Retinal pigment epithelial cell (primary cell): ENCODE measurements around the gene NOL9.
"Not testable (repeated sequence)": the region's sequence is repeated elsewhere in the genome, so short reads cannot be mapped to it uniquely, and the experiment has no call there.

ENCODE experiments used
- DNase-seq: peaks from one replicate; pipeline ENCODE4 v3.0.0-alpha.2; 2010; ENCODE audit warnings: low read depth
- H3K4me3 ChIP-seq: 2 replicates; pipeline ENCODE4 v1.5.1; 2011; ENCODE audit warnings: mild to moderate bottlenecking, low read length, control low read depth, moderate library complexity
- CTCF ChIP-seq: conservative IDR thresholded peaks from 2 replicates; pipeline ENCODE4 v1.5.1; 2011; ENCODE audit warnings: low read depth, low read length, control low read depth, inconsistent platforms

NOL9 gene

GRCh38 chr1:6570100-6570499 lies 15.8 kb upstream of the NOL9 start:
- no peak for DNase-seq
- no peak overlapping the region for H3K4me3 ChIP-seq
- no peak for TF ChIP-seq CTCF

- no peak for DNase-seq
- no peak overlapping the region for H3K4me3 ChIP-seq
- no peak for TF ChIP-seq CTCF
Measured at GRCh38 chr1:6569033-6569432, 14.7 kb upstream of the NOL9 start.

GRCh38 chr1:6560267-6560666 lies 6.0 kb upstream of the NOL9 start:
- DNase-seq, result no peak
- no peak overlapping the region for H3K4me3 ChIP-seq
- TF ChIP-seq CTCF, result no peak

- not testable (repeated sequence) for H3K4me3 ChIP-seq, DNase-seq
Measured at GRCh38 chr1:6559161-6559560, 4.8 kb upstream of the NOL9 start.

GRCh38 chr1:6557597-6557996 lies 3.3 kb upstream of the NOL9 start:
- no peak for TF ChIP-seq CTCF
- no peak overlapping the region for H3K4me3 ChIP-seq

GRCh38 chr1:6554907-6555778 lies 830 bp upstream of the NOL9 start, which contains the start of gene TAS1R1:
TSS of gene TAS1R1 (plus strand) at chr1:6555307. CDS start at chr1:6555374, 67 bp downstream.
- peak within 1 kb of the TSS; percentile 94 for H3K4me3 ChIP-seq
- DNase-seq, result no peak
- TF ChIP-seq CTCF, result no peak

More at GRCh38 chr1:6557597-6557996, 3.3 kb upstream of the NOL9 start:
- DNase-seq, result no peak

- peak; percentile 6 for TF ChIP-seq CTCF
- DNase-seq, result no peak
Measured at GRCh38 chr1:6547301-6547700, 7.0 kb downstream of the NOL9 start.

More at GRCh38 chr1:6547301-6547700, 7.0 kb downstream of the NOL9 start:
- no peak overlapping the region for H3K4me3 ChIP-seq
